Subcutaneous adipose tissue (tissue), 4 donors: ENCODE data around the gene JSRP1. TPM values are rescaled to one million over a fixed set of nuclear protein-coding genes. Genes with fewer than 3 reads are reported as not detected.

Source experiments
- total RNA-seq, 4 donors: library from RNA; depleted of rRNA; stranded (reverse); fragments of >200 nt; gene quantifications; one replicate each; pipeline ENCODE4 v1.1.0, GENCODE V29; 2016
- TF ChIP-seq, protein P1 (sequence below): fragments of 450-650 bp; IDR thresholded peaks from one replicate; pipeline ENCODE4 v1.5.1; 2016; ENCODE audit warnings: low read depth, mild to moderate bottlenecking, control low read depth, antibody characterized with exemption, moderate library complexity

JSRP1 gene
- total RNA-seq, 4 donors from 2014 or later, result not detected

DNA sequence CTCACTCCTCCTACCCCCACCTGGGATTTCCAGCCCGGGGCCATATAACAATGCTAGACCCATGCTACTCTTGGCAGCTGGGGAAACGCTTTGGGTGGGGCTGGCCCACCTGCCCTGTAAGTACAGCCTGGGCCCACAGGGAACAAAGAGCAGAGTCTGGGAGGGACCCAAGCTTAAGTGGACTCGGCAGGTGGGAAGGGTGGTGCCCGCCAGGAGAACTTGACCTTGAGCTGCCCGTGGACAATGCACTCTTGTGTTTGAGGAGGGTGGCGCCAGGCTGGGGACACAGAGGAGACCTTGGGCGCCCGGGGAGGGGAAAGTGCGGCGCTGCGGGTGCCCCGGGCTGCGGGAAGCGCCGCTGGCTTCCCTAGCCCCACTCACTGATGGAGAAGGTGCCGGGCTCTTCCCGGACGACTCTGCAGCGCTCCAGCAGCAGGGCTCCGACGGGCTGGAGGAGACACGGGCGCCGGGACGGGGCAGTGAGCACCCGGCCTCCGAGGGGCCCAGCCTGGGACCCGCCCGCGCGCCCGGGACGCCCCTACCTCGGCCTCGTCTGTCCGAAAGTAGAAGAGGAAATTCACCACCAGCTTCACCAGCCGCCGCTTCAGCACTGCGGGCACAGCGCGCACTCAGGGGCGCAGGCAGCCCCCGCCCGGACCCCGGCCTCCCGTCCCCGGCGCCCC, 20.7 kb downstream of the JSRP1 start:
- TF ChIP-seq, protein P1, sequence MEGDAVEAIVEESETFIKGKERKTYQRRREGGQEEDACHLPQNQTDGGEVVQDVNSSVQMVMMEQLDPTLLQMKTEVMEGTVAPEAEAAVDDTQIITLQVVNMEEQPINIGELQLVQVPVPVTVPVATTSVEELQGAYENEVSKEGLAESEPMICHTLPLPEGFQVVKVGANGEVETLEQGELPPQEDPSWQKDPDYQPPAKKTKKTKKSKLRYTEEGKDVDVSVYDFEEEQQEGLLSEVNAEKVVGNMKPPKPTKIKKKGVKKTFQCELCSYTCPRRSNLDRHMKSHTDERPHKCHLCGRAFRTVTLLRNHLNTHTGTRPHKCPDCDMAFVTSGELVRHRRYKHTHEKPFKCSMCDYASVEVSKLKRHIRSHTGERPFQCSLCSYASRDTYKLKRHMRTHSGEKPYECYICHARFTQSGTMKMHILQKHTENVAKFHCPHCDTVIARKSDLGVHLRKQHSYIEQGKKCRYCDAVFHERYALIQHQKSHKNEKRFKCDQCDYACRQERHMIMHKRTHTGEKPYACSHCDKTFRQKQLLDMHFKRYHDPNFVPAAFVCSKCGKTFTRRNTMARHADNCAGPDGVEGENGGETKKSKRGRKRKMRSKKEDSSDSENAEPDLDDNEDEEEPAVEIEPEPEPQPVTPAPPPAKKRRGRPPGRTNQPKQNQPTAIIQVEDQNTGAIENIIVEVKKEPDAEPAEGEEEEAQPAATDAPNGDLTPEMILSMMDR, result no peak

DNA sequence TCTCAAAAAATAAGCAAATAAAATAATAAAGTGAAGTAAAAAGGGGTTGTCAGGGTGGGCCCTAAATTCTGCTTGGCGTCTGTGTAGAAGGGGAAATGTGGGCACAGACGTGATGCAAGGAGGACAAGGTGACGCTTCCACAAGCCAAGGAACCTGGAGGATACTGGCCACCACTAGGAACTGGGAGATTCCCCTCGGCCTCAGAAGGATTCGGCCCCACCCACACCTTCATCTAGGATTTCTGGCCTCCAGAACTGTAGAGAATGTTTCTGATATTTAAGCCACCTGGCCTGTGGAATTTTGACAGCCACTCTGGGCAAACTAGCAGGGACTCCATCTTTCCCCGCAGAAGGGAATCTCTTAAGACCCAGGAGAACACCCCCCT, 21.2 kb downstream of the JSRP1 start:
- TF ChIP-seq, protein P1, result no peak

DNA sequence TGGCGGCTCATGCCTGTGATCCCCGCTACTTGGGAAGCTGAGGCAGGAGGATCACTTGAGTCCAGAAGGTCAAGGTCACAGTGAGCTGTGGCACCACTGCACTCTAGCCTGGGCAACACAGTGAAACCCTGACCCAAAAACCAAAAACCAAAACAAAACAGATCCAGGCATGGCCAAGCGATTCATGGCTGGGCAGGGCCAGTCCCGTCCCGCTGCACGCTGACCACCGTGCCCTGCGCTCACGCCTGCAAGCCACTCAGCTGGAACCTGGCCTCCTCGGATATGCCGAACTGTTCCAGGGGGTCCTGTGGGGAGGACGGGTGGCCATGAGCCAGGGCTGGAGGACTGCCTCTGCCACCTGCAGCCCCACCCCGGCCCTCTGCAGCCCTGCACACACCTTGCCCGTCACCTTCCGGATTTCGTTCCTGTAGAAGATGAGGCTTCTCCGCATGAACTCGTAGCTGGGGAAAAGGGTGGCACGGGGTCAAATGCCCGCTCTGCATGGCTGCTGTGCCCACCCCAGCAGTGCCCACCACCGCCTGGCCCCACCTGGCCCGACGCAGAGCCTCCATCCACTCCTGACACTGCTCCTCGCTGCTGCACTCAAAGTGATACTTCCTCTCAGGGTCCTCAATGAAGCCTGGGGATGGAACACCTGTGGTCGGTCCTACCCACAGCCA, 22.5 kb downstream of the JSRP1 start:
- TF ChIP-seq, protein P1, result no peak

DNA sequence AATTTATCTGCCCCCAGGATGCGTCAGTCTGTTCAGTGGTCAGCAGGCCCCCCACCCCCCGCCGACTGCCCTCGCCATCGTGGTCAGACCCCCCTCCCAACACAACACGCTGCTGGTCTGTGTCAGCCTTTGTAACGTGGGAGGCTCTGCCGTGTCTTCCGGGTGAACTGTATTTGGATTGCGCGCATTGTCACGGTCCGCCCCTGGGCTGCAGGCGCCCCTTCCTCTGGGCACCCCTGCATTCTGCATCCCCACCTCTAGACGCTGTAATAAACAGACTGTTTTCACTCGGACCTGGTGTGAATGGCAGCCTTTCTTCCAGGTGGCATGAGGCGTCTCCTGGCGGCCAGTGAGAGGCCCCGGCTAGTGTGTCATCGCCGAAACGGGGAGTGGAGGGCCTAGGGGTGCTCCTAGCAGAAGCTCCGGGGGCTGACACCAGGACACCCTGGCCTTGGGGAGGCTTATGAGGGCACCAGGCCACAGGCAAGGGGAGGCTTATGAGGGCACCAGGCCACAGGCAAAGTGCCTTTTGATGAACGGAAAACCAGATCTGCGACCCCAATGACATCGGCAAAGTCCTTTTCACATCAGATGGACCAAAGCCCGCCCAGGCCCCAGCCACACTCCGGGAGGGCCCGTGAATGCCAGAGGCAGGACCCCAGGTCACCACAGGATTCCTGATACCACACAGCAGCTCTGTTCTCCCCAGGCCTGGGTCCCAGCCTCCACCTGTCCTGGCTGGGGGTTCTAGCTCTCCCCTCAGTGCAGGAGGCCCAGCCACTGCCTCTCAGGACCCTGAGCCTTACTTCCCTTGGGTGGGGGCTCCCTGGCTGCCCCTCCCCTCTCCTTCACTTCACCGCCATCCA, 23.7 kb downstream of the JSRP1 start:
- TF ChIP-seq, protein P1, result no peak

DNA sequence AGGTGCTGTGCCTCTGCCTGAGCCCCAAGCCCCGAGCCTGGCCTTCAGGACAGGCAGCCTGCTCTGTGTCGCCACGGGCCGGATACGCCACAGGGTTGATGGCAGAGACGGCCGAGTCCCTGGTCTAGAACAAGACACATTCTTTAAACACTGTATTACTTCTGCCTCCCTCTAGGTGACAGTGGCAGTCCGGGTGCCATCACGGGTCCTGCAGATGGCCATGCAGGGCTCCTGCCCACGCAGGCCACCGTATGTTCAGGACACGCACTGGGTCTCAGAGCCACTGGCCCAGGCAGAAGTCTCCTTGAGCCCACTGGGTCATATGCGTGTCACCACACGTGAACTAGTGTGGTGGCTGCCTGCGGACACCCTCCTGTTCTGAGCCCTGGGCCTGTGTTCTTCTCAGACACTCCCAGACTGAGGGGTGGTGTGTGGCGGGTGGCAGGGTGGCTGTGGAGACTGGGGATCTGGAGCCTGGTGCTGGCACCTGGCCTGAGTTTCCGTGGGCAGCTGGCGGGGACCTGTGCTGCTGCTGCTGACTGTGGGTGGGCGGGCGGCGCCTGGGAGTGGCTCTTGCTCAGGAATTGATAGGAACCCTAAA, 24.5 kb downstream of the JSRP1 start:
- TF ChIP-seq, protein P1, result no peak

DNA sequence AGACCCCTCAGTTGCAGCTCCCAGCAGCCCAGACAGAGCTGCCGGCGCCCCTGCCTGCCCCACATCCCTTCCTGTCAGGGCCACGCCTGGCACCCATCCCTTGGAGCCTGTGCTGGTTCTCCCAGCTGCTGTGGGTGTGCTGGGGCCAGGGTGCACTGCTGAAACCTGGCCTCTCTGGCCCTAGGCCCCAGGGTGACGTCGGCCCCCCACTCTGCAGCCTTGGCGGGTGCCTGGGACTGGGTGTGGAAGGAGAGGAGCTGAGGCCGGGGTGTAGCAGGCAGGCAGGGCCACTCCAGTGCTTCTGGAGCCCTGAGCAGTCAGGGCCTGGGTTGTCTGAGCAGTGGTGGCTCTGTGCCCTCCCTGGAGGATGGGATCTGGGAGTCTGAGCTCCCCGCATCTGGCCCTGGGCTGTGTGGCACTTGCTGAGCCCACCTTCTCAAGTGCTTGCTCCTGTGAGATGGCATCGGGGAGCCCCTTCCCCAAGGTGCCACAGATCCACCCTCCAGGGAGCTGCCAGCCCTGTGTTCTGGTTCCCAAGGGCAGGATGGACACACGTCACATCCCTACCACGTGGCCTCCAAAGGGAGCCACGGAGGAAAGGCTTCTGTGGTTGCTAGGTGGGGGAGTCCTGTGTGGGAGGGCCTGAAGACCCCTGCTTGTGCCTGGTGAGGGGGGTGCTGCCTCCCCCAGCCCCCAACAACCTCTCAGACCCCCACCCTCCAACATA, 25.2 kb downstream of the JSRP1 start:
- TF ChIP-seq, protein P1, result no peak
